ENCODE data around the gene PPARA. TPM values are rescaled to one million over a fixed set of nuclear protein-coding genes. Genes with fewer than 3 reads are reported as not detected.

The PPARA gene
- total and polyA plus RNA-seq, 11 donors = 21.1 to 96.4 (median 80.4) TPM

GRCh38 chr22:46115755-46116490 is 34.4 kb upstream of the PPARA start:
- no peak for TF ChIP-seq POLR2A (IDR thresholded peaks at IDR 0.05)
- TF ChIP-seq CTCF (IDR thresholded peaks at IDR 0.05) = no peak
- ATAC-seq = peak in 3 of 4 donors; percentile 0 to 3 (median 2)
- Histone ChIP-seq H3K4me1 (peaks cover 21 to 74% (median 53%) of the 10 kb centered on the region in 12 donors), H3K9me3 (no peaks in the 10 kb centered on the region), H3K36me3 (peaks cover 0 to 31% (median 22%) of the 10 kb centered on the region in 9 donors), H3K27ac (peak overlapping the region; percentile 6 to 86 (median 81)), H3K27me3 (no peaks in the 10 kb centered on the region), H3K4me3 (no peak overlapping the region)
- DNase-seq = no peak
- intact Hi-C loops (cut with DNase I) = loop anchor here (1.0 to 10.0 kb wide), 10 partner anchors 109 to 521 kb away; no protein-coding TSS in a partner anchor
- 42 to 55% (median 48%) methylated on average over 16 to 23 of the region's 23 CpGs for WGBS, 4 donors

GRCh38 chr22:46116491-46116958 is 33.8 kb upstream of the PPARA start:
- Histone ChIP-seq H3K27ac (peak overlapping the region in 11 of 12 donors; percentile 49 to 86 (median 81)), H3K9me3 (no peaks in the 10 kb centered on the region), H3K4me3 (no peak overlapping the region), H3K4me1 (peaks cover 19 to 68% (median 47%) of the 10 kb centered on the region in 12 donors), H3K36me3 (peaks cover 0 to 28% (median 19%) of the 10 kb centered on the region in 9 donors), H3K27me3 (no peaks in the 10 kb centered on the region)
- 10 to 17% (median 12%) methylated on average over 13 to 28 of the region's 28 CpGs for WGBS, 4 donors
- DNase-seq (peak; percentile 94 to 97 (median 95)), ATAC-seq (peak; percentile 73 to 83 (median 75))
- intact Hi-C loops (cut with DNase I) = loop anchor here (1.0 to 10.0 kb wide), 9 partner anchors 110 to 522 kb away; no protein-coding TSS in a partner anchor
- TF ChIP-seq POLR2A (IDR thresholded peaks at IDR 0.05) (no peak), CTCF (IDR thresholded peaks at IDR 0.05) (peak; percentile 57 to 99 (median 76))

- H3K27me3 ChIP-seq = no peaks in the 10 kb centered on the region
- no peak for TF ChIP-seq CTCF (IDR thresholded peaks at IDR 0.05)
- no peak for TF ChIP-seq POLR2A (IDR thresholded peaks at IDR 0.05)
- peaks cover 15 to 61% (median 38%) of the 10 kb centered on the region in 12 donors for H3K4me1 ChIP-seq
- H3K4me3 ChIP-seq = no peak overlapping the region
- no peak for ATAC-seq
- intact Hi-C loops (cut with DNase I) = loop anchor here in 7 of 10 donors (2.0 to 10.0 kb wide), 6 partner anchors 111 to 523 kb away; no protein-coding TSS in a partner anchor
- peaks cover 0 to 18% (median 12%) of the 10 kb centered on the region in 9 donors for H3K36me3 ChIP-seq
- H3K27ac ChIP-seq = peak overlapping the region in 10 of 12 donors; percentile 16 to 85 (median 46)
- 92 to 97% (median 94%) methylated on average over 8 to 10 of the region's 10 CpGs for WGBS, 4 donors
- no peaks in the 10 kb centered on the region for H3K9me3 ChIP-seq
- DNase-seq = no peak
Observed at GRCh38 chr22:46117206-46118199, 32.8 kb upstream of the PPARA start.
